GM19035 (cell line): ENCODE data around the gene PKN3.
A peak's percentile ranks its signal among the peaks of the same experiment; 100 is the strongest.
"Not testable (repeated sequence)": the region's sequence is repeated elsewhere in the genome, so short reads cannot be mapped to it uniquely, and the experiment has no call there.

Experiments used
- ATAC-seq: cut with Tn5 transposase; IDR thresholded peaks from one replicate; pipeline ENCODE4 v1.9.1; 2021; ENCODE audit not compliant: unreplicated experiment

PKN3 gene

GRCh38 chr9:128702445-128702948, at the start of gene PKN3:
Gene PKN3 (plus strand): TSS chr9:128702503. CDS start chr9:128702916, 413 bp downstream.
- peak; percentile 78 for ATAC-seq

- ATAC-seq = no peak
These were observed 48.4 kb upstream of the PKN3 start for GRCh38 chr9:128653908-128654307.

- no peak for ATAC-seq
These were observed 47.8 kb upstream of the PKN3 start for GRCh38 chr9:128654481-128654880.

- ATAC-seq = peak; percentile 73
These were observed 45.6 kb upstream of the PKN3 start, which contains the start of gene DYNC2I2 for GRCh38 chr9:128656416-128657343. Gene DYNC2I2 (minus strand): TSS chr9:128656847. CDS start chr9:128656726, 121 bp downstream.

- no peak for ATAC-seq
These were observed 45.0 kb upstream of the PKN3 start for GRCh38 chr9:128657344-128657704.

GRCh38 chr9:128657796-128658195, 44.5 kb upstream of the PKN3 start:
- no peak for ATAC-seq

- not testable (repeated sequence) for ATAC-seq
These were observed 35.8 kb upstream of the PKN3 start for GRCh38 chr9:128666481-128666941.

GRCh38 chr9:128669786-128670185, 32.5 kb upstream of the PKN3 start:
- no peak for ATAC-seq

GRCh38 chr9:128675382-128675781, 26.9 kb upstream of the PKN3 start:
- no peak for ATAC-seq

- no peak for ATAC-seq
These were observed 24.5 kb upstream of the PKN3 start for GRCh38 chr9:128677794-128678193.

GRCh38 chr9:128683340-128684064, 18.8 kb upstream of the PKN3 start:
- ATAC-seq = peak; percentile 30

GRCh38 chr9:128684065-128684324, 18.3 kb upstream of the PKN3 start:
- no peak for ATAC-seq

- ATAC-seq = no peak
These were observed 17.7 kb upstream of the PKN3 start for GRCh38 chr9:128684325-128685199.

- ATAC-seq = no peak
These were observed 16.4 kb upstream of the PKN3 start for GRCh38 chr9:128685636-128686489.

- no peak for ATAC-seq
These were observed 14.8 kb upstream of the PKN3 start for GRCh38 chr9:128687453-128687852.

- ATAC-seq = peak; percentile 78
These were observed 13.6 kb upstream of the PKN3 start, which contains the start of gene SET for GRCh38 chr9:128688501-128689292. Gene SET (plus strand): TSS chr9:128689222. CDS start chr9:128689583, 361 bp downstream.

- ATAC-seq = peak; percentile 4
These were observed 13.0 kb upstream of the PKN3 start for GRCh38 chr9:128689293-128689774.

- ATAC-seq = no peak
These were observed 12.3 kb upstream of the PKN3 start for GRCh38 chr9:128689820-128690683.
